Mesodermal cell (in vitro differentiated cells): Measurements from ENCODE around the gene RING1. TPM values are rescaled to one million over a fixed set of nuclear protein-coding genes. Genes with fewer than 3 reads are reported as not detected.
A peak's percentile ranks its signal among the peaks of the same experiment; 100 is the strongest.

Experiments
- H3K27ac ChIP-seq: 2 replicates; pipeline ENCODE4 v1.7.0; 2013; ENCODE audit warnings: mild to moderate bottlenecking, low read depth, low read length, moderate library complexity; ENCODE audit not compliant: severe bottlenecking
- H3K36me3 ChIP-seq: 2 replicates; pipeline ENCODE4 v1.7.1; 2013; ENCODE audit warnings: mild to moderate bottlenecking, low read length, moderate library complexity; ENCODE audit not compliant: control insufficient read depth, insufficient read depth
- H3K4me1 ChIP-seq: one replicate; pipeline ENCODE4 v1.7.1; 2013; ENCODE audit warnings: mild to moderate bottlenecking, low read length; ENCODE audit not compliant: insufficient read depth, control insufficient read depth, poor library complexity, severe bottlenecking
- H3K4me3 ChIP-seq: 2 replicates; pipeline ENCODE4 v1.7.0; 2013; ENCODE audit warnings: low read length, control low read depth, mild to moderate bottlenecking; ENCODE audit not compliant: insufficient read depth, poor library complexity, severe bottlenecking; ENCODE audit errors: extremely low read depth
- H3K9me3 ChIP-seq: 2 replicates; pipeline ENCODE4 v1.7.1; 2013; ENCODE audit warnings: mild to moderate bottlenecking, low read length, moderate library complexity; ENCODE audit not compliant: control insufficient read depth
- WGBS, 2 experiments: methylation state at CpG; one replicate each; pipeline ENCODE4 v1.1.5; 2013; ENCODE audit warnings: missing lambda C conversion rate in 2 of 2; ENCODE audit not compliant: insufficient coverage in 2 of 2; 5-methylcytosine and 5-hydroxymethylcytosine counted together
- polyA plus RNA-seq, 2 experiments: library from polyadenylated mRNA; stranded (reverse); fragments of 50-300 nt; gene quantifications; one replicate each; pipeline ENCODE4 v1.2.3, GENCODE V29; 2013

Gene RING1
- polyA plus RNA-seq (2013, experiment 1 of 2) = 30.4 TPM
- 27.6 TPM for polyA plus RNA-seq (2013, experiment 2 of 2)

DNA sequence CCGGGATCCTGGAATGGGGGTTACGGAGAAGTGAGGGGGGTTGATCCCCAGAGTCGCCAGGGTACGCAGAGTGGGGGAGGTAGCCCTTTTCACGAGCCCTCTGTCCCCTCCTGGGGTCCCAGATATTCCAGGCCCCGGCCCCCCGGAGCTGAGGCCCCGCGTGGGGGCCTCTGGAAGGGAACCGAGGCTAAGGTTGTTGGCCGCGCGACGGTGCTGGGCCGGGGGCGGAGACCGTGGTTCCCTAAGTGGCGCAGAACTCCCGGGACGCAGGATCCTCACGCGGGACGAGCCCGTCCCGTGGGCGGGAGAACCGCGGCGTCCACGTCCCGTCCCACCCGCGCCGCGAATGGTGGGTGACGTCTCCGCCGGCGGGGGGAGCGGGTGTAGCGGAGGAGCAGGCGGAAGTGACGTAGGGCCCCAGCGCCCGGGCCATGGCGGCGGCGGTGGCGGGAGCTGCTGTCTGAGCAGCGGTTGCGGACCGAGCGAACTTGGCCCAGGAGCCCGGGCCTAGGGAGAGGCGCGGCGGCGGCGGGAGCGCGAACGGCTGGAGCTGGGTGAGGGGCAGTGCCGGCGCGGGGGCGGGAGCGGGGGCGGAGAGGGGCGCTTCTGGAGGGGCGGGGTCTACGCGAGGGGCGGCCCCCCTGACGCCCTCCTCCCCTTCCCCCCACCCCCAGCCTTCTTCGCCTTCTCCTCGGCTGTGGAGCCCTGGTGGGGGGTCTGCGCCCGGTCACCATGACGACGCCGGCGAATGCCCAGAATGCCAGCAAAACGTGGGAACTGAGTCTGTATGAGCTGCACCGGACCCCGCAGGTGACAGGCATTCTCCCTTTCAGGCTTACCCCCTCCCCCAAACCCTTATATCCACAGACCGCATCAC lies at the start of gene RING1:
Gene RING1, plus strand, starts transcription at position 410 of the 877 bp plus-strand sequence. Its CDS starts 323 bp downstream, at position 733.
- H3K4me3 ChIP-seq = peak within 1 kb of the TSS; percentile 90
- peak within 1 kb of the TSS; percentile 87 for H3K27ac ChIP-seq
- peaks cover 38% of the 10 kb centered on the region for H3K36me3 ChIP-seq
- H3K9me3 ChIP-seq = no peaks in the 10 kb centered on the region
- WGBS, 2 experiments = 0% methylated on average over 36 to 51 of the region's 86 CpGs
- H3K4me1 ChIP-seq = peaks cover 29% of the 10 kb centered on the region

DNA sequence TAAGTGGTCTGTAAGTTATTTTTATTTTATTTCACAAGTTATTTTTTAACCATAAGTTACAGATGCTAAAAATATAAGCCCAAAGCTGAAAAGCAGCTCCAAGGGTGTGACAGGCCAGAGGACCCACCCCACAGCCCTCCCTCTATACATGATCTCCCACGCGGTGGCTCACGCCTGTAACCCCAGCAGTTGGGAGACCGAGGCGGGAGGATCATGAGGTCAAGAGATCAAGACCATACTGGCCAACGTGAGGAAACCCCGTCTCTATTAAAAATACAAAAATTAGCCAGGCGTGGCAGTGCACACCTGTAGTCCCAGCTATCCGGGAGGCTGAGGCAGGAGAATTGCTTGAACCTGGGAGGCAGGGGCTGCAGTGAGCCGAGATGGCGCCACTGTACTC lies 48.2 kb upstream of the RING1 start:
- no peaks in the 10 kb centered on the region for H3K9me3 ChIP-seq
- WGBS, 2 experiments = 91 to 92% methylated on average over 7 to 11 of the region's 11 CpGs
- H3K4me1 ChIP-seq = no peaks in the 10 kb centered on the region
- H3K4me3 ChIP-seq = no peak overlapping the region
- H3K27ac ChIP-seq = no peak overlapping the region
- no peaks in the 10 kb centered on the region for H3K36me3 ChIP-seq

DNA sequence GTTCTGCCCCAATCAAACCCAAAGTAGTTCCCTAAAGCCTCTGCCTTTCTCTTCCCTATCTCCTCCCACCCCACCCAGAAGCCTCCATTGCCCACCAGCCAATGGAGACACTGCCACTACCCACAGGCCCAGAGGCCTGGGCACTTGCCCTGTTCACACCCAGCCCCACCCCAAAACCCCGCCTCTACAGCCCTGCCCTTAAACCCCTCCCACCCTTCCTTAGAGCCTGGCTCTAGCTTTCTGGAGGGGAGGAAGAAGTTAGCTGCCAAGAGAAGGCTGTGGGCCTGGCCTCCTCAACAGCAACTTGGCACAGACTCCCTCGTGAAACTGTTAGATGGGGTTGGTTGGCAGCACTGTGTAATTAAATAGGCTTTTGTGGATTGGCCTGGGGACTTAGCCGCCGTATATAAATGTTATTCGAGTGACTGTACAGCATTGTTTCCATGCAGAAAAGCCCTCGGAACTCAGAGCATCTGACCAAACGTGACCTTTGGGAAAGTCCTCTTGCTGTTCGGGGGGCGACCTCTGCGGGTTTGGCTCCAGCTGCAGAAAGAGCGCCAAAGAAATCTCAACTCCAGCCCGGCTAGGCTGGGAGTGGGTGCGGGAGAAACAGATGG lies 47.5 kb upstream of the RING1 start:
- no peak overlapping the region for H3K4me3 ChIP-seq
- WGBS, 2 experiments = 77 to 83% methylated on average over 11 to 12 of the region's 13 CpGs
- no peaks in the 10 kb centered on the region for H3K36me3 ChIP-seq
- H3K9me3 ChIP-seq = no peaks in the 10 kb centered on the region
- H3K27ac ChIP-seq = no peak overlapping the region
- no peaks in the 10 kb centered on the region for H3K4me1 ChIP-seq

DNA sequence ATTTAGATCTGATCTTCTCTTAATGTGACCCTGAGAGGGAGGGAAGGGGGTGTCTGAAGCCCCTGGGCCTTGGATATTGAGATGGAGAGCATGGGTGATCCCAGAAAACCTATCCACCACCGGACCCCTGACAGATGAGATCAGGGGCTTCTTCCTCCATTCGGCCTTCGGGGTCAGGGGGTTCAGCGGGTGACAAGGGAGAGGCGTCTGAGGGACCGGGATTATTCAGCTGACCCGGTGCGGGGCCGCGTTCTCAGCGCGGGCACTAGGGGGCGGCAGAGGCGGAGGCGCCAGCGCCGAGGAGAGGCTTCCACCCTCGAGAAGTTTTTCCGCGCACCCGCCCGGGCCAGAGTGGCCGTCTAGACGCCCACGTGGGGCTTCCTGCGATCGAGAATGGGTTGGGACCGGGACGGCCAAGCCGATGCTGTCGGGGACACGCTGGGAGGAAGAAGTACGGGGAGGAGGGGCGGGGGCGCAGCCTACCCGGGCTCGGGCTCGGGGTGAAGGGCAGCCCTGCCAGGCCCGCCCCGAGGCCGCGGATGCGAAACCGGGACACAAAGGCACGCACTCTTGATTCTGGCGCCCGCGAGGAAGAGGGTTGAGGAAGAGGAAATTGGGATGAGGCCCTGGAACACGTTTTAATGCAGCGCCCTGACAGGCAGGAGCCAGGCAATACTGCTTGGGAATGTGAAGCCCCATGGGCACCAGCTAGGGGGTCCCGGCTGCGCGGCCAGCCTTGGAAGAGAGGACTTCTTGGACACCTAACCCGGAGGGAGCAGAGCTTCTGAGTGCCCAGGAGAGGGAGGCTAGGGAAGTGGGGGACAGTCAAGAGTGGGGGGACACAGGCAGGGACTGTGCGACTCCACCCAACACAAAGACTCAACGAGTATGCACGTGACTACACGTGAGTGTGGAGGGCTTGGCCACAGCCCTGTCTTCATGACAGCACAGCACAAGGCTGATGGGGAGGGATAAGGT lies 46.7 kb upstream of the RING1 start:
- H3K9me3 ChIP-seq = no peaks in the 10 kb centered on the region
- H3K27ac ChIP-seq = no peak overlapping the region
- no peaks in the 10 kb centered on the region for H3K4me1 ChIP-seq
- WGBS, 2 experiments = 13% methylated on average over 44 to 48 of the region's 58 CpGs
- H3K4me3 ChIP-seq = peak overlapping the region; percentile 36
- no peaks in the 10 kb centered on the region for H3K36me3 ChIP-seq

DNA sequence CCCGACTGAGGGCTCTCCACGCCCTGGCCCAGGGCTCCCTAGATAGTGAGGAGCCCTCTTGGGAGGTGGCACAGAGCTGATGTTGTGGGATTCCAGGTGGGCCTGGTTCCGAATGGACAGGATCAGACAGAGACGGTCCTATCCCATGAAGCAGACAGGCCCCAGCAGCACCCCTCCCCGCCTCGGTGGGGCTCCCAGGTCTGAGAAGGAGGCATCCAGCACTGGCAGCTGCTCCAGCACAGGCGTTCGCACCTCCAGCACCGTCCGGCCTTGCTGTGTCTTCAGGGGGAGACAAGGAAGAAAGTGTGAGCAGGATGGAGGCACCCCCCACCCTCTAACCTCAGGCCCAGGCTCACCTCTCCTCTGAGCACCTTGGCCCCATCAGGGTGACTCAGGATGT lies 44.8 kb upstream of the RING1 start:
- Histone ChIP-seq H3K4me1 (no peaks in the 10 kb centered on the region), H3K36me3 (no peaks in the 10 kb centered on the region), H3K9me3 (no peaks in the 10 kb centered on the region), H3K27ac (no peak overlapping the region), H3K4me3 (no peak overlapping the region)
- 81 to 95% methylated on average over 5 to 6 of the region's 10 CpGs for WGBS, 2 experiments

DNA sequence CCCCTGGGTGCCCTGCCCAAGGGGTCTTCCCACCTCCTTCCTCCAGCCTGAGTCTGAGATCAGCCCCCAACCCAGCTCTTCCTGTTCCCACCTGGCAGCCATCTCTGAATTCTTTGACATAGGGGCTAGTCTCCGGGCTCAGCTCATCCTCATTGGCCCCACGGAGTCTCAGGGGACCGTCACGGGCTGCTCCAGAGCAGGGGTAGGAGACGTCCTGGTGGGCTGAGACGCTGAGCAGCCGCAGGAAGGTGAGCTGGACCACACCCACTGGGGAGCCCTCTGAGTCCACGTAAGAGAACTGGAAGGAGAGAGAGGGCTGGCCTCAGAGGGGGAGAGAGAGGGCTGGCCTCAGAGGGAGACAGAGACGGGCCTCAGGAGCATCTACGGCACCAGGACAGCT lies 44.1 kb upstream of the RING1 start:
- Histone ChIP-seq H3K9me3 (no peaks in the 10 kb centered on the region), H3K27ac (no peak overlapping the region), H3K4me1 (no peaks in the 10 kb centered on the region), H3K4me3 (no peak overlapping the region), H3K36me3 (no peaks in the 10 kb centered on the region)
- 61 to 64% methylated on average over 10 of the region's 10 CpGs for WGBS, 2 experiments

DNA sequence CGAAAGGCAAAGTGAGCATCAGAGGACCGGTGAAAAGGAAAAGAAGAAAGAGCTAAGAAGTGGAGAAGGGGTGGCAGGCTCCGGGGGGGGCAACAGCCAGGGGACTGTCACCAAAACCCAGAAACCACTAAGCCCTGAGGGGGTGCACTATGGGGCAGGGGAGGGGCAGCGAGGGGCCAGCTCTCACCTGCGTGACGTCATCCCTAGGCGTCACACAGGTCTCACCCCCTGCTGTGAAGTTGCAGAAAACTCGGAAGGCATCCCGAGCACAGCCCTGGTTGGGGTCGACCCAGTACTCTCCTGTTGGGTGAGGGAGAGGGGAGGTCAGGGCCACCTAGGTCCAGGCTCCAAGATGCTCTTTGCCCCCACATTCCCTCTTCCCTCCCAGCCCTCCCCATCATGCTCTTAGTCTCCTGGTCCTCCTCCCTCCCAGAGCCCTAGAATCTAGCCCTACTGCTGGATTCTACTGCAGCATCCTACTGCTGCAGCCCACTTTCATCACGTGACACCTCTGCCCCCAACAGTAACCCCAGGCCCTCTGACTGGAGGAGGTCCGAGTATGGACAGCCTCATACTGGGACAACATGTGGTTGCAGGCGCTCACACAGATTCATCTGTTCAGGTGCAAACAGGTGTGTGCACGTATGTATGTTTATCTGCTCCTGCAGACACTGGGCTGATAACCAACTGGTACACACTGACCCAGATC lies 43.5 kb upstream of the RING1 start:
- Histone ChIP-seq H3K9me3 (no peaks in the 10 kb centered on the region), H3K4me3 (no peak overlapping the region), H3K27ac (no peak overlapping the region), H3K36me3 (no peaks in the 10 kb centered on the region), H3K4me1 (no peaks in the 10 kb centered on the region)
- 66 to 70% methylated on average over 10 to 14 of the region's 14 CpGs for WGBS, 2 experiments

DNA sequence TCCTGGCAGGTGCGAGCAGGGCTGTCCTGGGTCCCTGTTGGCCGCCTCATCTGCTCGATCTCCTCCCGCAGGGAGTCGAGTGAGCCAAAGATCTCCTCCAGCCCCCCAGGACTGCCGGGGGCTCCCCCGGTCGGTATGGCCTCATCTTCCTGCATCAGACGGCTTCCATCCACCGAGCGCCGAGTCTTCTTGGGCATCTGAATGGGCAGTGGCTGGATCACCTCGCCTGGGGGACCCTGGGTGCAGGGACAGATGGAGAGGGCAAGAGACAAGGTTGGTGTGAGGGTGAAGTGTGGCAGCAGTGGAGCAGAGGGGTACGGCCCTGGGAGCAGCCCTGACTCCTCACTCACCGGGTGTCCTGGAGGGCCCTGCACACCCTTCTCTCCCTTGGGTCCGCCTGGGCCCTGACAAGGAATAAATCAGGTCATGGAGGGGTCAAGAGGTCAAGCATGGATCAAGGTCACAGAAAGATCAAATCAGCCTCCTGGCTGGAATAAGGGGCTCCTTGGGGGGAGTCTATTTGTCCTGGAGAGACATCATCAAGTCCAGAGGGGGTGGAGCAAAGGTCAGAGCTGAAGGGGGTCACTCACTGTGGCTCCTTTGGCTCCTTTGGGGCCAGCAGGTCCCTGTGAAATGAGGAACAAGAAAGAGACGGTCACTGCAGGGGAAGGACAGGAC lies 42.6 kb upstream of the RING1 start:
- no peaks in the 10 kb centered on the region for H3K9me3 ChIP-seq
- H3K36me3 ChIP-seq = no peaks in the 10 kb centered on the region
- 88 to 90% methylated on average over 8 to 17 of the region's 17 CpGs for WGBS, 2 experiments
- H3K27ac ChIP-seq = no peak overlapping the region
- no peak overlapping the region for H3K4me3 ChIP-seq
- H3K4me1 ChIP-seq = no peaks in the 10 kb centered on the region

DNA sequence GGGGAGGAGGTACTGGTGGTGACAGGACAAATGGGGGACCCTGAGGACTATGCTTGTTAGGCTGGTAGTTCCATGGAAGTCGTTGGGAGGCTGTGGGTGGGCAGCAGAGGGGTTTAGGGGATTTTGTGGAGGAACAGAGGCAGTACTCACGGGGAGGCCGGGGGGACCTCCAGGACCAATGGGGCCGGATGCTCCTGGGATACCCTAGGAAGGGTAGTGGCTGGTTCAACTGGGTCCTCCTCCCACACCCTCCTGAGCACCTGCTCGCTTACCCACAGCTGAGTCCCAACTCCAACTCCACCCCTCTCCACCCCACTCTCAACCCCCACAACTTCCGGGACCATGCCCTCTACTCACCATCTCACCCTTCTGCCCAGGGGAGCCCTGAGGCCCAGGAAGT lies 41.9 kb upstream of the RING1 start:
- Histone ChIP-seq H3K36me3 (no peaks in the 10 kb centered on the region), H3K4me1 (no peaks in the 10 kb centered on the region)
- 81 to 100% methylated on average over 1 to 5 of the region's 6 CpGs for WGBS, 2 experiments

More for the DNA sequence above, 41.9 kb upstream of the RING1 start:
- Histone ChIP-seq H3K4me3 (no peak overlapping the region), H3K27ac (no peak overlapping the region), H3K9me3 (no peaks in the 10 kb centered on the region)
